IPS-NIHi7 (cell line): ENCODE results near the gene USP34.

ENCODE experiments used
- DNase-seq: peaks from one replicate; pipeline ENCODE4 v3.0.0; 2012; ENCODE audit warnings: mixed read lengths; ENCODE audit errors: extremely low spot score

Gene USP34

GRCh38 chr2:61376211-61376610 is 94.7 kb downstream of the USP34 start:
- no peak for DNase-seq

DNA sequence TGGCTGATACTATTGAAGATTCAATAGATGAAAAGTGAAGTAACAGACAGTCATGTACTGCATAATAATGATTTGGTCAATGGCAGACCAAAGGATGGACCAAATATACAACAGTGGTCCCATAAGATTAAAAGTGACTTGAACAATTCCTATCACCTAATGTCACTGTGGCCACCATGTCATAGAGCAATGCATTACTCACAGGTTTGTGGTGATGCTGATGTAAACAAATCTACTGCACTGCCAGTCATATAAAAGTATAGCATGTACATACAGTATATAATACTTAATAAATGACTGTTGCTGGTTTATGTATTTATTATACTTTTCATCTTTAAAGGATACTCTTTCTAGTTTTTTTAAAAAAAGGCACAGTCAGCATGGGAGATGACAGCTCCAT is 99.9 kb downstream of the USP34 start:
- no peak for DNase-seq

GRCh38 chr2:61368687-61369665 is 101.9 kb downstream of the USP34 start:
- DNase-seq, result no peak

DNA sequence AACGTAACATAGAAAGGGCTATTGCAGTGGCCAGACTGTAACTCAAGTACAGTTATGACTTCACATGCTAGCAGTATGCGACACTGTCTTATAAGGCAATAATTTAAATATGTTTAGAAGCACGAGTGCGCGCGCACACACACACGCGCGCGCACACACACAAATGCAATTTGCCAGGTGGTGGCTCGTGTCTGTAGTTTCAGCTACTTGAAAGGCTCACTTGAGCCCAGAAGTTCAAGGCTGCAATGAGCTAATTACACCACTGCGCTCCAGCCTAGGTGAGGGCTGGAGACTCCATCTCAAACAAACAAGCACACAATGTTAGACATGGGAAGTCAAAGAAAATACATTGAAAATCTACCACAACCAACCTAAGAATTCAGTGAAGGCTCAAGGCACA is 103.7 kb downstream of the USP34 start:
- DNase-seq, result no peak

DNA sequence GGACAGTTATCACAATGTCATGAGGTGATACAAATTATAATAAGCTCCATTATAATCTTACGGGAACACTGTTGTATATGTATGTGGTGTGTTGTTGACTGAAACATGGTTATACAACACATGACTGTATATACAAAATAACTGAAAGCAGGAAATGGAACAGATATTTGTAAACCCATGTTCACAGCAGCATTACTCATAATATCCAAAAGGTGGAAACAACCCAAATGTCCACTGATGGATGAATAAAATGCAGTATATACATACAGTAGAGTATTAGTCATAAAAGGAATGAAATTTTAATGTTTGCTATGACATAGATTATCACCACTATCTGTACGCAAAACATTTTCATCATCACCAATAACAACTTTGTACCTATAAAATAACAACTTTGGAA is 107.3 kb downstream of the USP34 start:
- DNase-seq, result no peak

DNA sequence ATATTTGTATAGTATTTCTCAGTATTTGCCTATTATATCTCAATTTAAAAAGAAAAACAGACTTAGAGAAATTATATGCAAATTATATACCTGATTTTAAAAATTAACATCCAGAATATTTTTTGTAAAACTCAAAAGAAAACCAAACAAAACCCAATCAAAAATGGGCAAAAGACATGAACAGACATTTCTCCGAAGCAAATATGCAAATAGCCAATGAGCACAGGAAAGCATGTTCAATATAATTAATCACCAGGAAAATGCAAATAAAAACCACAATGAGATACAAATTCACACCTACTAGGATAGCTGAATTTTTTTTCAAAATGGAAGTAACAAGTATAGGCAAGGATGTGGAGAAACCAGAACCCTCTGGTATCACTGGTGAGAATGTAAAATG is 108.0 kb downstream of the USP34 start:
- DNase-seq, result no peak

DNA sequence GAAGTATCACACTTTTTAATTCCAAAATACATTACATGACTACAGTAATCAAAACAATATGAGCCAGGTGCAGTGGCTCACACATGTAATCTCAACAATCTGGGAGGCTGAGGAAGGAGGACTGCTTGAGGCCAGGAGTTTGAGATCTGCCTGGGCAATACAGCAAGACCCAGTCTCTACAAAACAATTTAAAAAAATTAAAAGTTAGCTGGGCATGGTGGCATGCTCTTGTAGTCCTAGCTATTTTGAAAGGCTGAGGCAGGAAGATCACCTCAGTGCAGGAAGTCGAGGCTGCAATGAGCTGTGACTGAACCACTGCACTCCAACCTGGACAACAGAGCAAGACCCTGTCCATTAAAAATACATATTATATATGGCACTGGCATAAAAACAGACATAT is 109.8 kb downstream of the USP34 start:
- no peak for DNase-seq

- no peak for DNase-seq
These were observed 111.8 kb downstream of the USP34 start for GRCh38 chr2:61359058-61359457.

DNA sequence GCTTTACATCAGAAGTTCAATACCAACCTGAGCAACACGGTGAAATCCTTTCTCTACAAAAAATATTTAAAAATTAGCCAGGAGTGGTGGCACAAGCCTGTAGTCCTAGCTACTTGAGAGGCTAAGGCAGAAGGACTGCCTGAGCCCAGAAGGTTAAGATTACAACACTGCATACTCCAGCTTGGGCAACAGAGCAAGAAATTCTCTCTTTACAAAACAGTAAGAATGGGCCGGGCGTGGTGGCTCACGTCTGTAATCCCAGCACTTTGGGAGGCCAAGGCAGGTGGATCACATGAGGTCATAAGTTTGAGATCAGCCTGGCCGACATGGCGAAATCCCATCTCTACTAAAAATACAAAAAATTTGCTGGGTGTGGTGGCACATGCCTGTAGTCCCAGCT is 113.2 kb downstream of the USP34 start:
- no peak for DNase-seq

- DNase-seq, result no peak
These were observed 113.9 kb downstream of the USP34 start for GRCh38 chr2:61356958-61357350.

- DNase-seq, result no peak
These were observed 114.5 kb downstream of the USP34 start for GRCh38 chr2:61356261-61356957.

DNA sequence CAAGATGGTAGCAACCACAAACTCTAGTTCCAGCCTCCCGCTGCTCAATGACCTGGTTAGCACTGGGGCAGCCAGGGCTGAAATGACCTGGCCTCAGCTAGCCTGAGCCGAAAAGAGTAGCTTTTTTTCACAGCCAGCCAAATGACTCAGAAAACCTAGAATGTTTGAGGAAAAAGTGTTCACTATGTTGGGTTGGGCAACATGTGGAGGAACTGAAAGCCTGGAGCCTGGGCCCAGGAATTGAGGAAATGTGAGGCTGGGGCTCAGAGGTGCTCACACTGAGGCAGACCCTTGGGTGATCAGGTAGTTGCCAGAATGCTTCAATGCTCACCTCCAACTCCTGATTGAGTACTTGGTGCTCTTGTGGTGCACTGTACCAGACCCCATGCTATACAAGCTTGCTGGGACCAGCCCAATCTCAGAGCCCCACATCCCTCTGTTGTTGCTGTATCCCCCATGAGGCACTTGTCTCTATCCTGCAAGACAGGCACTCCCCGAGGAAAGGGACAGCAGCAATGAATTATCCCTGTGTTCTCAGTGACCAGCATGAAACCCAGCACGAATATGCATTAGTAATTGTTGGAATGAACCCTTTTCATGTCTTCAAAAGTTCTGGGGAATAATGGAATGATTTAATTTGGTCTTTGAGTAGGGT is 116.2 kb downstream of the USP34 start:
- DNase-seq, result no peak

DNA sequence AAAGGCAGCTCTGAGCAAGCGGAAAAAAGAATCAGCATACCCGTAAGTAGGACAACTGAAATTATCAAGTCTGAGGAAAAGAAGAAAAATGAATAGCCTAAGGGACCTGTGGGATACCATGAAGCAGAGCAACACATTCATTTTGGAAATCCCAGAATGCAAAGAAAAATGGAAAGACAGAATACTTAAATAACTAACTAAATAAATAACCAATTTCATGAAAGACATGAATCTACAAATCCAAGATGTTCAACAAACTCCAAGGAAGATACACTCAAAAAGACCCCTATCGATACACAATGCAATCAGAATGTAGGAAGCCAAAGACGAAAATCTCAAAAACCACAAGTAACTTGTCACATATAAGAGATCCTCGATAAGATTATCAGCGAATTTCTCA is 117.0 kb downstream of the USP34 start:
- DNase-seq, result no peak

- no peak for DNase-seq
These were observed 120.1 kb downstream of the USP34 start for GRCh38 chr2:61350777-61351176.

DNA sequence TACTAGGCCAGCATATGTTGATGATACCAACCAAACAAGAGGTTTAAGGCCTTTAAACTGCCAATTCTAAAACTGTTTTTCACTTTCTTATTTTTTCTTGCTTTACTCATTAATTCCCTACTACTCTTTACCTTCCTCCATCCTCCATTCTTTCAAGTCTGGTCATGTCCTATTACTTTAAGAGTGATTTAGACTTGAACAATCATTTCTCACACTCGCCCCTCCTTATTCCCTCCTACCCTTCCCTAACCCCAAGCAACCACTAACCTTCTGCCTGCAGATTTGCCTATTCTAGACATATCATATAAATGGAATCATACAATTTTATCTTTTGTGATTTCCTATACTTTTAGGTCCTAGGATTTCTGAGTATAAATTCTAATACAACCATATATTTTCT is 127.7 kb downstream of the USP34 start:
- DNase-seq, result no peak

DNA sequence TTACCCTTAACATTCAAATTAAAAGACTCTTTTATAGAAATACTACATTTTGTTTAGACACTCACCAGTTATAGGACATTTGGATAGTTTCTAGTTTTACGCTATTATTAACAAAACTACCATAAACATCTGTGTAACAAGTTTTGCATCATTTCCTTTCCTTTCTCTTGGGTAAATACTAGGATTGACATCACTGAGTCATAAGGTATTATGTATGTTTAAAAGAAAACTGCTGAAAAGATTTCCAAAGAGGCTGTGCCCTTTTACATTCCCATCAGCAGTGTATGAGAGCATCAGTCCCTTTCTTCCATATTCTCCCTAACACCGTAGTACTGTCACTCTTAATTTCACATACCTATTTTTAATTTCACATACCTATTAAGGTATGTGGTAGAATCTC is 130.6 kb downstream of the USP34 start:
- DNase-seq, result no peak

DNA sequence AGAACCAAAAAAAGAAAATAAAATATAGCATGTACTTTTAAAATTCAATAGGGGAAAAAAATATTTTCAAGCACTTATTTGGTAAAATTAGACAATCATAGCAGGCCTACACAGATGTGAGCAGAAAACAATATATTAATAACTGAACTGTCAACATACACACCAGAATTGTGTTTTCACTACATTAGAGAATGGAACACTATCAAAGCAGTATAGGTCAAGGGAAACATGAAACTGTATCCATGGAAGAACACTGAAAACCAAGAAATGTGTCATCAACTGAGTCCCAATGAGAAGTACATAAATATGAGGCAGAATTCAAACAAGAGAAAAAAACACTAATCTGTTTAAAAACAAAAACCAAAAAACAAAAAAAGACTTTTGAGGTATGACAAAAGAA is 132.4 kb downstream of the USP34 start:
- no peak for DNase-seq

GRCh38 chr2:61335187-61335586 is 135.7 kb downstream of the USP34 start:
- no peak for DNase-seq

DNA sequence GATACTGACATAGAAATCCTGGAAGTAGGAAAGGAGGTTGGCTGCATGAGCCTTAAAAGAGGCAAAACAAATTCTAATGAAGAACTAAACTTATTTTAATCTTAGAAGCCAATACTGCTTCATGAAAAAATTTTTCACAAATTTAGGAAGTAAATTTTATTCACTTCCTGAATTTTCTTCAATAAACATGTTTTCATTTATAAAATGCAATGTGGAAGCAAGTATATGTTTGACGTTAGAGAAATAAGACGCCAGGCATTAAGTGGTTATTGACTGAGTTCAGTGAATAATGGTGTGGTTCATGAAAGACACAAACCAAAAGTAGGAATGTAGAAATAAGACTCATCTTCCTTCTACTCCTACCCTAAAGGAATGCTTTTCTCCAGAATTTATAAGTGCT is 136.4 kb downstream of the USP34 start:
- no peak for DNase-seq

DNA sequence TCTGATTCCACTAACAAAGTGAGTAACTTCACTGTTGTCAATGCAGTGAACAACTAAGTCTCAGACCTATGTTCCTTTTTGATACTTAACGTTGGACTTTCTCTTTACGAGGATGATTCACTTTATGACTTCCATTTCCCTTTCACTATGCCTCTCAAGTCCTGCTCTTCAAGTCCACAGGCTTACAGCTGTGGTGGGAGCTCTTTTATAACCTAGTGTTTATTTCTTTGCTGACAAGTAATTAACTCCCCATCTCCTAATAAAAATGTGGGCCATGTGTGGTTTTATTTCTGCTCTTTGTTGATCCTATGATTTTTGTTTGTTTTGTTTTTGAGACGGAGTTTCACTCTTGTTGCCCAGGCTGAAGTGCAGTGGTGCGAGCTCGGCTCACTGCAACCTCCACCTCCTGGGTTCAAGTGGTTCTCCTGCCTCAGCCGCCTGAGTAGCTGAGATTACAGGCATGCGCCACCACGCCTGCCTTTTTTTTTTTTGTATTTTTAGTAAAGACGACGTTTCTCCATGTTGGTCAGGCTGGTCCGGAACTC is 142.1 kb downstream of the USP34 start:
- no peak for DNase-seq

GRCh38 chr2:61327173-61327572 is 143.7 kb downstream of the USP34 start:
- DNase-seq, result no peak

GRCh38 chr2:61326423-61326822 is 144.5 kb downstream of the USP34 start:
- no peak for DNase-seq
